Measurements from ENCODE around the gene DOCK2.
"Not testable (repeated sequence)": the region's sequence is repeated elsewhere in the genome, so short reads cannot be mapped to it uniquely, and the experiment has no call there.

Gene DOCK2

DNA sequence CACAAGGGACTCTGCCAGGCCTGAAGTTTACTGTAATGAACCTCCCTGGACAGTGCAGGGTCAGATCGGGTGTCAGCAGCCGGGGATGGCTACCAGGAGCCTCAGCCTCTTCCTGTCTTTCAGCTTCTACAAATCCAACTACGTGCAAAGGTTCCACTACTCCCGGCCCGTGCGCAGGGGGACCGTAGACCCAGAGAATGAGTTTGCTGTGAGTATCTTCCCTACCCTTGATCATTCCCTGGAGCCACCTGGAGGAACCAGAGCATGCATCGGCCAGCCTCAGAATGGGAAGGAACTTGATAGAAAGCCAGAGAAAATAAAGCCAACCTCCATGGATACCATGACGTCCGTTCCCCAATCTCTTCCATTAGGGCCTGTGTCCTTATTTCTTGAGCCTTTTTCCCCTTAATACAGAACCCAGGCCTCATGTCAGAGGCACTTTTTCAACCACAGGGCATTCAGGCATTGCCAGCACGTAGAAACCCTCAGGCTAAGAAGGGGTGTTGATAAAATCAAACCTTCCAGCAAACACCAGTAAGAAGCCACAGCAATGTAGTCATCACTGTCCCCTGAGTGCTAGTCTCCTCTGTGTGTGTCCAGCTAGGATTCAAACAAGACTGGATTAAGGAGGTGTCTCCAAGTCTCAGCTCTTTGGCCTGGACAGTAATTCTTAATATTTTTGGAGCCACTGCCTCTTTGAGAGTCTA is 419.6 kb downstream of the DOCK2 start:
- no peak for DNase-seq (ENCODE audit: low spot score)

DNA sequence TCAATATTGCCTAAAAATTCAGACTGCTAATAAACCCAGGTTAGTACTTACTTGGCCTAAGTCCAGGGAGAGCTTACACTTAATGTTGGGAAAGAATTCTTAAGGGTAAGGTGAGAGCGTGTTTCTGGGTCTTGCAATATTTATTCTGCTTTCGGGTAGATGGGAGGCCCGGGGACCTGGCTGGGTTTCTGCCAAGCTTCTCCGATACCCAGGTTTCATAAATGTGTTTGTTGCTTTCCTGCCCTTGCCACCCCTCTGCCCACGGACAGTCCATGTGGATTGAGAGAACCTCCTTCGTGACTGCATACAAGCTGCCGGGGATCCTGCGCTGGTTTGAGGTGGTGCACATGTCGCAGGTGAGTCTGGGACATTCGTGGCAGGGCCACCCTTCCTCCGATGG is 420.2 kb downstream of the DOCK2 start:
- DNase-seq (ENCODE audit: low spot score), result no peak

DNA sequence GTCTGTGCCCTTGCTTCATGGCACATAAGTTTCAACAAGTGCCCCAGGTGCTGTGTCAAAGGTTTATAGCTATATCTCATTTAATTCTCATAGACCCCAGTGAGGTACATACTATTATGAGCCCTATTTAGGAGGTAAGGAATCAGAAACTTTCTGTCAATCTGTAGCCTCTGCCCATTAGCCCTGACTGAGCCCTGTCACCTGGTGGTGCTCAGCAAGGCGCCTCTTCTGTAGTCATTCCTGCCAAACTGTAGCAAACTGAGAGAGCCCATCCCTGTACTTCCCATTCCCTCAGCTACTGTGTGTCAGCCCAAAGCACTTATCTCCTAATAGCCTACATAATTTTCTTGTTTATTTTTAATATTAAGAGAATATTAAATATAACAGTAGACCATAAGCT is 422.1 kb downstream of the DOCK2 start:
- no peak for DNase-seq (ENCODE audit: low spot score)

DNA sequence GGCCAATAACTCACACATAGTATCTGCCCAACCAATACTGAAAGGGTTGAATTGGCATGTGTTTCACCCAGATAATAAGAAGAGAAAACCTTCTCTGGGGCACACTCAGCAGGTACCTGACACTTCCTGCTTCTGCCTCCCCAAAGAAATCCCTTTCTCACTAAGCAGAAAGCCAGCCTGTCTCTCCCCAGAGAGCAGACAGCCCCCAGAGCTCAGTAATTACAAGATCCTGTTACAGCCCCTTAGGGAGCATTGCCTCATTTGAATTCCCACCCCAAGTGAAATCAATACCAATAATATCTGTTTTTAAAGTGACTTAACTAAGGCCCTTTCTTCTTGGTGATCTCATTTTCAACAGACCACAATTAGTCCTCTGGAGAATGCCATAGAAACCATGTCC is 430.1 kb downstream of the DOCK2 start:
- no peak for DNase-seq (ENCODE audit: low spot score)

DNA sequence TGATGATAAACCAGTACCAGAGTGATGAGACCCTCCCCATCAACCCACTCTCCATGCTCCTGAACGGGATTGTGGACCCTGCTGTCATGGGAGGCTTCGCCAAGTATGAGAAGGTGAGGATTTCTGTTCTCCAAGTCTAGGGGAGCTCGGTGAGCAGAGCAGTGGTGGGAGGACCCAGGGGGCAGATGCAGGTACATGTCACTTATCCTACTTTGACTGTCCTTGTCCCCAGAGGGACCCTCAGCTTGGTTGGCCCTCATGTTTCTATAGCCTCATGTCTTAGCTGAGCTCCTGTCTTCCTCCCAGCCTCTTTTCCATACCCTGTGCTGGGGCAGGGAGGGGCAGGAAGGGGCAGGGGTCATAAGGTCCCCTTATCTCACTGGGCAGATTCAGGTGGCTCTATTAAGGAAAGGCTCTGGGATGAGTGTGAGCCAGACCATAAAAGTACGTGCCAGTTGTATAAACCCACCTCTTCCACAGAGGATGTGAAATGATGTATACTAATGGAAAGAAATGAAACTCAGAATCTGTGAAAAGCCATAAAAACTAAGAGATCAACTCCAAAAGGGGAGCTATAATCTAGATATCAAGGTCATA is 430.6 kb downstream of the DOCK2 start:
- no peak for DNase-seq (ENCODE audit: low spot score)

DNA sequence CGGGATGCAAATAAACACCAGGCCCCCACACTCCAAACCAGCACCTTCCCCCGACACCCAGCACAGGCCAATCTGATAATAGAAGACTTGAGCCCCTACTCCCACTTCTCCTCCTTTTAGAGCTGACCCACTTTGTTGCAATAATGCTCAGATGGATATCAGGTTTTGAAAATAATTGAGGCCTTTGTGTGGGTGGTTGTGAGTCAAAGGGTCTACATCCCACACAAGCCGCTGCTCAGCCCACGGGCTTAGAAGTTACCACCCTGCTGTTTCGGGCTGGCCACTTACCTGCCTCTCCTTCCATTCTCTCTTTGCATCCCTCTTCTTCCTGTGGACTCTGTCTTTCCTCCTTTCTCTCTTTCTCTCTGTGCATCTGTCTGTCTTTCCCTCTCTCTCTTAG is 432.4 kb downstream of the DOCK2 start:
- DNase-seq (ENCODE audit: low spot score), result no peak

DNA sequence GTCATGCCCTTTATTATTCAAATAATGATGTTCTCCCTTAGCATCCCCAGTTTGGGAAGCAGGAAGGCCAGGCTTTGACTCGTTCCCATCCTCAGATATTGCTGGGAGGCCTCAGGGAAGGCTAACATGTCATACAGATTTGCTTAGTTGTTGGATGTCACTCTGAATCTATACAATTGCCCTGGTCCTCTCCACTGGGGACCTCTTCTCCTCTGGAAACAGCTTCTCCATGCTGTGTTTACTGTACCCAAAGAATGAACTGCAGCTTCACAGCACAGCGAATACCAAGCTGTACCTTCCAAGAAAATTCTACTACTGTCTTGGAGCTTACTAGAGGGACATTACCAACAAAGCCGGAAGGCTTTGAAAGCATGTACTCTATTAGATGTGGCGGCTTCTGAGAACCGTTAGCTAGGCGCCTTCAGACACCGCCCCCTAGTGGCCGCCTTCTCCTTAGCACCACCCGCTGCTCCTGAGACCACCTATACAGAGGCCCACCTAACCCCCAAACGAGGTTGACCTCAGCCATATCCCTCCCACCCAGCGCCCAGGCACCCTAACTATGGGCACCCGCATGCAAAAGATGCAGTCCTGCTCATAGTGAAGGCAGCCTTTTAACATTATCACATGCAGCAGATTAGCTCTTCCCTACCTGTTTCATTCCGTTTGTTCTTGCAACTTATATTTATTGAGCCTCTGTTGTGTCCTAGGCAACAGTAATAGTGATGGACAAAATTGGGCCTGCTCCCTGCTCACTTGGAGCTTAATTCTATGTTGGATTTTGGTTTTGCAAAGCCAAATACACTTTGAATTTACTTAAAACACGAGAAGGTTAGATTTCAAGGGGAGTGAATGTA is 433.7 kb downstream of the DOCK2 start:
- DNase-seq (ENCODE audit: low spot score), result peak; percentile 23

DNA sequence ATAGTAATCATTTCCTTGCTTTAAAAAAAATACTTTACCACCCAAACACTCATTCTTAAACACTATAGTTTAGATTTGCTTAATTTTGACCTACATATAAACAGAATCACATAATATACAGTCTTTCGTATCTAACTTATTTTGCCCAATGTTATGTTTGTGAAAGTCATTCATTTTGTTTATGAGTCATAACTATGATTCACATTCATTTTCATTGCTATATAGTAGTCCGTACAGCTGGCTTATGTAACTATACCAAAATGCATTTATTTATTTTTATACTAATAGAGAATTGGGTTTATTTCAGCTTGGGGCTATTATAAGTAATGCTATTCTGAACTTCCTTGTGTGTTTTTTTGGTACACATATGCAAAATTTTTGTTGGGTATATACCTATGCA is 434.7 kb downstream of the DOCK2 start:
- no peak for DNase-seq (ENCODE audit: low spot score)

DNA sequence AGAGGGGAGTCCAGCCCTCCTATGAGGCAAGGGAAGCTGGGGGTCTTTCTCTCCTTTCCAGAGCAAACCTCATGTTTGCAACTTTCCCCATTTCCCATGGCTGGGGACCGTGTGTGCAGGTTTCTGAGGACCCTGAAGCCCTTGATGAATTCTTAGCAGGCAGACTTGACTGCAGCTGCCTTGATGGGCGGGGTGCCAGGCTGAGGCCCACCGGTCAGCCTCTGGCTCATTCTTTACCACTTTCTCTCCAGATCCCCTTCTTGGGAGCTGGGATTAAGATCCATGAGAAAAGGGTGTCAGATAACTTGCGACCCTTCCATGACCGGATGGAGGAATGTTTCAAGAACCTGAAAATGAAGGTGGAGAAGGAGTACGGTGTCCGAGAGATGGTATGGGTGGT is 438.6 kb downstream of the DOCK2 start:
- DNase-seq (ENCODE audit: low spot score), result no peak

DNA sequence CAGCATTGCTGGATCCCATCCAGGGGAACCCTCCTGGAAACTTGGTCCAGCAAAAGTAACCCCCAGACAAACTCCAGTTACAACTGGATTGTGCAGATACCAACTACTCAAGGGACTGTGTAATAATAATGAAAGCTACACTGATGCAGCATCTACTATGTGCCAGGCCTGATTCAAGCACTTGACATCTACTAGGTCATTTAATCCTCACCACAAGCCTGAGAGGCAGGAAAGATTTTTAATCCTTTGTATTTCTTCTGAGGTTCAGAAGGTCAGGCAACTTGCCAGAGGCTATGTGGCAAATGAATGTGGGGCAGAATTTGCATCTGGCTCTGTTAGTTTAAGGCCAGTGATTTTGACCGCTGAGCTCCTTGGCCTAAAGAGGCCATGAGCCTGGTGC is 439.1 kb downstream of the DOCK2 start:
- DNase-seq (ENCODE audit: low spot score), result no peak

DNA sequence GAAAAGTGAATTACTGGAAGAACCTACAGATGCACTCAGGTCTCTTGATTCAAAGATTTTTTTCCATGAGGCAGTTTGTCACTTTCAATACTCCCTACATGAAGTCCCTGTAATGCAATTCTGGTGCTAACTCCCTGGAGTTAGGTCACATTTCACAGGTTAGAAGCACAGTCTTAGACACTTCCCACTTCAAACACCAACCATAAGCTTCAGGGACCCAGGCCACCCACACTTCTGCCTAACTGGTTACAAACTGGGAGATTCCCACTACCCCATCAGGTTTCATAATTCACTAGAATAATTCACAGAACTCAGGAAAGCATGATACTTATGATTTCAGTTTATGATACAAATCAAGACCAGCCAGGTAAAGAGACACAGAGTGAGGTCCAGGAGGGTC is 439.7 kb downstream of the DOCK2 start:
- no peak for DNase-seq (ENCODE audit: low spot score)

DNA sequence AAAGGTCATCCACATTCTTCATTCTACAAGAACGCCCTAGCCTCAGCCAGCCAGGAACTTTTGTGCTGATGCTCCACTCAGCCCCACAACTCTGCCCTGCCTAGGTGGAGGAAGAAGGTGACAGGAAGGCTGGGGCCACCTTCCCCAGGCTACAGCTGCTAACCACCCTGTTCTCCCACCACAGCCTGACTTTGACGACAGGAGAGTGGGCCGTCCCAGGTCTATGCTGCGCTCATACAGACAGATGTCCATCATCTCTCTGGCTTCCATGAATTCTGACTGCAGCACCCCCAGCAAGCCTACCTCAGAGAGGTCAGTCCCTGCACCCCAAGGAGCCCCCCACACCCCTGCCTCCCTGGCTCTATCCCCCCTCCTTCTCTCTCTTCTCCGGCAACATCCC is 440.5 kb downstream of the DOCK2 start:
- no peak for DNase-seq (ENCODE audit: low spot score)

DNA sequence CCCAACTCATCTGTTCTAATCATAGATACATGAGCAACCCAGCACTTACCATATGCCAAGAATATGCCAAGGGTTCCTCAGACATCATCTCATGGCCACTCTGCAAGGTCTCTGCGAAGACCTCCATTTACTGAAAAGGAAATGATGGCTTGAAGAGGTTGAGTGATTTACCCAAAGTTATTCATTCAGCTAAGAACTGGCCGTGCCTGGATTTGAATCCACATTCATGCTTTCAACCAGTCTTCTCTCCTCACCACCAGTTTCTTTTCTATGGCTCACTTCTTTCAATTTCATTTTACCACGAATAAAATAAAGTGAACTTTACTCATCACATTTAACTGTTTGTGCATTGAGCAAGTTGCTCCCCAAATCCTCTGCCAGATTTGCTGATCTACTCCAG is 441.4 kb downstream of the DOCK2 start:
- DNase-seq (ENCODE audit: low spot score), result no peak

DNA sequence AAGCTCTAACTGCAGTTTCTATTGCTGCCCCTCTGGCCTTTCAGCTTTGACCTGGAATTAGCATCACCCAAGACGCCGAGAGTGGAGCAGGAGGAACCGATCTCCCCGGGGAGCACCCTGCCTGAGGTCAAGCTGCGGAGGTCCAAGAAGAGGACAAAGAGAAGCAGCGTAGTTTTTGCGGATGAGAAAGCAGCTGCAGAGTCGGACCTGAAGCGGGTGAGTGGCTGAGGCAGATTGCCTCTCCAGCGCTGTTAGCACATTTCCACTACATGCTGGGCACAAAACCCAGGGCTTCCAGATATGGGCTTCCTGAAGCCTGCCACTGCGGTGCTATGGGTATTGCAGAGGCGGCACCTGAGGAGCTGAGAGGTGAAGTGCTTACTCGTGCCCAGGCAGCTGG is 441.9 kb downstream of the DOCK2 start:
- DNase-seq (ENCODE audit: low spot score), result no peak

DNA sequence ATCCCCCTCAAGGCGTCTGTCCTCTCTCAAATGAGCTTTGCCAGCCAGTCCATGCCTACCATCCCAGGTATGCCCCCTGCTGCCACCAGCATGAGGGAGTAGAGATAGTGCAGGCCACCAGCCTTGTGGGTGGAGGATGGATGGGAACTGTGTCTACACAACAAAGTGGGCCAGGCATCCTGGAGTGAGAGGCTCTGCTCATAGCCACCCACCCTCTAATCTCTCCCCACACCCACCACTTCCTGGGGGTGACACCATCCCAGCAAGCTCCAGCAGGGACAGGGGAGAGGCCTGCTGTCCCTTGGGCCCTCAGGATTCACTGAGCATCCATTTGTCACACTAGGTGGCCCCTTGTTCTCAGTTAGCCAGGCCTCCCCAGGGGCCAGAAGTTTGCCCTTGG is 443.1 kb downstream of the DOCK2 start:
- no peak for DNase-seq (ENCODE audit: low spot score)

DNA sequence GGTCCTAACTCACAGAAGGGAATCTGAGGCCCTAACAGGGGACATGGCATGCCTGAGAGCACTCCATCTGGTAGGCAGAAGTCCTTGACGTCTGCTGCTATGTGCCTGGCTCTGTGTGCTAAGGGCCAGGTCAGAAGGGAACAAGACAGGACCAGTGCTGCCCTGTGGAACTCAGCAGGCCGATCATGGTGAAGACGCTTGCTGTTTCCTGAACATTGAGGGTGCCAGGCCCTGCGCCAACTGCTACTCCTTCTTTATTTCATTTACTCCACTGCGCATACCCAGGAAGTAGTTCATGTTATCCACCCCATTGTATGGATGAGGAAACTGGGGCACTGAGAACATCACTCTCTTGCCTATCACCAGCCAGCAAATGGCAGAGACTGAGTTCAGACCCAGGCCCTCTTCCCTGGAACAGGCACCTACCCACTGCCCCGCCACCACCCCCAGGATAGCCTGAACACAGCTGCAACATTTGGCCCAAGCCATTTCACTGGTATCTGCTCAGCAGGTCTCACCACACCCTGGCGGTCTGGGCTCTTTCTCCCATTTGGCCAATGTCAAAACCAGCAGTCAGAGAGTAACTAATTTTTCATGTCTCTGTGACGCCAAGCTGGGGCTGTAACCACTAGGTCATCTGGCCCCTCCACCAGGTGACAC is 443.8 kb downstream of the DOCK2 start:
- no peak for DNase-seq (ENCODE audit: low spot score)

DNA sequence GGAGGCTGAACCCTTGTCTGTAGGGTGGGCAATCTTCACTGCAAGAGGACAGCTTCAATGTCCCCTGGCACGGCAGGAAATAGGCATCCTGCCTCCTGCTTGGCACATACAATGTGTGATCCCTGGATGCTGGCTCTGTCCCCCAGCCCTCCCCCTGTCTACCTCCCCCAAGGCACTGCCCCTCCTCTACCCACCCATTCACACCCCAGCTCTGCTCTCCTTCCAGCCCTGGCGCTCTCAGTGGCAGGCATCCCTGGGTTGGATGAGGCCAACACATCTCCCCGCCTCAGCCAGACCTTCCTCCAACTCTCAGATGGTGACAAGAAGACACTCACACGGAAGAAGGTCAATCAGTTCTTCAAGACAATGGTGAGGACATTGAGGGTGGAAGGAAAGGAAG is 444.5 kb downstream of the DOCK2 start:
- no peak for DNase-seq (ENCODE audit: low spot score)

DNA sequence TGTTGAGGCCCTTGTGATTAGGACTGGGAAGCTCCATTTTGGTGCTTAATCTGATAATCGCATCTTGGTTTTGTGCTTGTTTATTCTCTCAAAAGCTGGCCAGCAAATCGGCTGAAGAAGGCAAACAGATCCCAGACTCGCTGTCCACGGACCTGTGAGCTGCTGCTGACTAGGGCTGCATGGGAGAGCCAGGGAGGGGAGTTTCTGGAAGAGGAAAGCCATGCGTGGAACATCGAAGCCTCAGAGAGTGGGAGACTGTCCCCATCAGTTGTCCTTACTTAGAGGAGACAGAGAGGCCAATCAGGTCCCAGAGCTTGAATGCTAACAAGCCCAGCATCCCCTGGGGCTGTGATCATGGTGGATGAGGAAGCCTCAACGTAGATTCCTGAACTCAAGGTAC is 445.6 kb downstream of the DOCK2 start:
- DNase-seq (ENCODE audit: low spot score), result no peak

DNA sequence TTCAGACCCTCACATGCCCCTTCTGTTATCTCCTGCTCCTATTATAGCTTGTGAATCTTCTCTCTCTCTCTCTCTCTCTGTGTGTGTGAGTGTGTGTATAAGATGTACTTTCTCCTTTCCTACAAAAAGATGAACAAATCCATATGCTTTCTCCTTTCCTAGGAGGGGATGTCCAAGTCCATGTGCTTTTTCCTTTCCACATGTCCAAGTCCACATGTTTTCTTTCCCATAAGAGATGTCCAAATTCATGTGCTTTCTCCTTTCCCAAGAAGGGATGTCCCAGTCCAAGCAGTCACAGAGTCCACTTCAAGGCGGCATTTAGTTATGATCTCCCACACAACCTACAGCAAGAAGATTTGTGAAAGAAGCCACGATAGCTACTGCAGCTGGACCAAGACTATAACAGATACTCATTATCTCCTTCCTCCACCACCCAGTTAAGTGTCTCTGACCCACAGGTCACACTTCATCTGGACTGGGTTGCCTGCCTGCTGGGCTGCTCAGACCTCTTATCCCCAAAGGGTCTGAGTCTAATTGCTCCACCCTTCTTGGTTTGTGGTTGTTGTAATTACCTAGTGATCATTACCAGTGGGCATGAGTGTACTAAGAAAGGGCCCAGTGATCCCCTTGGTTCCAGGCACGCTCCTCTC is 450.2 kb downstream of the DOCK2 start:
- no peak for DNase-seq (ENCODE audit: low spot score)

DNA sequence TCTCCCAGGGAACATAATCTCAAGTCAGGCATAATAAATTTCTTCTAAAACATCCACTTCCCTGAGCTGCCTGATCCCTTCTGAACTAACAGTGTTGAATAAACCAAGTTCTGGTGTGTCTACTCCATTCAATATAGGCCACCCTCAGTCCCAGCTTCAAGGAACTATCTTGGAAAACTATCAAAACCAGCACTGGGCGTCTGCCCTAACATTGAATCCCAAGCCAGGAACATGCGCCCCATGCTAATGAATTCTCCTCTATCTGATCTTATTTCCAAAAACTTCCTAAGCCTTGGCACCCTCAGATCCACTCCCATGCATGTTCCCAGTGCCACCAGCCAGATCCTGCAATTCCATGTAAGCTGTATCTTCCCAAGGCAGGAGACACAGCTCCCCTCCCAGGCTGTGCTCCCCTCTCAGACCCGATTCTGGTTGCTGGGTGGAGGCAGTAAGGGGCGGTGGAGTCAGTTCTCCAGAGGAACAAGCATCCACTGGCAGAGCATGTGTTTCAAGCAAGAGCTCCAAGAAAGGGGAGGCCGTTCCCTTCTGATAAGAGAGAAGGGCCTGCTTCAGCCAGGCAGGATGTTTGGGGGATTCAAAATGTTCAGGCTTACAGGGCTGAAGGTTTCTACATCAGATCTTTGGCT is 455.5 kb downstream of the DOCK2 start:
- no peak for DNase-seq (ENCODE audit: low spot score)

DNA sequence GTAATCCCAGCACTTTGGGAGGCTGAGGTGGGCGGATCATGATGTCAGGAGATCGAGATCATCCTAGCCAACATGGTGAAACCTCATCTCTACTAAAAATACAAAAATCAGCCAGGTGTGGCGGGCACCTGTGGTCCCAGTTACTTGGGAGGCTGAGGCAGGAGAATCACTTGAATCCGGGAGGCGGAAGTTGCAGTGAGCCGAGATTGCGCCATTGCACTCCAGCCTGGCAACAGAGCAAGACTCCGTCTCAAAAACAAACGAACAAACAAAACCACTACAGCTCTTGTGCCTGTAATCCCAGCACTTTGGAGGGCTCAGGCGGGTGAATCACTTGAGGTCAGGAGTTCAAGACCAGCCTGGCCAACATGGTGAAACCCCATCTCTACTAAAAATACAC is 457.3 kb downstream of the DOCK2 start:
- not testable (repeated sequence) for DNase-seq (ENCODE audit: low spot score)

DNA sequence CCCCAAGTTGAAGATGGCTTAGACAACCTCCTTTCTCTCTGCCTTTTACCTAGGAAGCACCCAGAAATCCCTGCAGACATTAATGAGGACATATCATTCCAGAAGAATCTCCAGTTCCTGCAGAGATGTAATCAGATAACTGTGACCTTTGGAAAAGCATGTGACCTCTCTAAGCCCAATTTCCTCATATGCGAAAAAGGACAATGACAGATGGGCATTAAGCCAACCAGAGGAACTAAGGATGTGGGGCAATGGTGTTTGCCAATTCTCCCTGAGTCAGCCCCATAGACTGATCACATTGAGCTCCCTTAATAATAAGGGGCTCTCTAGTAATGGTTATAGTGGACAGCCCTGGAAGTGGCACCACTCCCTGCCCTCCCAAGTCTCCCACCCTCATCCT is 458.6 kb downstream of the DOCK2 start:
- DNase-seq (ENCODE audit: low spot score), result no peak
